MV-4-11 (cell line): ENCODE data around the gene CPLX1.

Experiments used
- DNase-seq: peaks from one replicate; lab custom pipeline; 2025; lab: John Stamatoyannopoulos, UW

Gene CPLX1

GRCh38 chr4:825971-826330 lies at the start of gene CPLX1:
Gene CPLX1, minus strand, starts transcription at chr4:826129. Its CDS starts 1,607 bp downstream, at chr4:824522.
- DNase-seq = no peak

DNA sequence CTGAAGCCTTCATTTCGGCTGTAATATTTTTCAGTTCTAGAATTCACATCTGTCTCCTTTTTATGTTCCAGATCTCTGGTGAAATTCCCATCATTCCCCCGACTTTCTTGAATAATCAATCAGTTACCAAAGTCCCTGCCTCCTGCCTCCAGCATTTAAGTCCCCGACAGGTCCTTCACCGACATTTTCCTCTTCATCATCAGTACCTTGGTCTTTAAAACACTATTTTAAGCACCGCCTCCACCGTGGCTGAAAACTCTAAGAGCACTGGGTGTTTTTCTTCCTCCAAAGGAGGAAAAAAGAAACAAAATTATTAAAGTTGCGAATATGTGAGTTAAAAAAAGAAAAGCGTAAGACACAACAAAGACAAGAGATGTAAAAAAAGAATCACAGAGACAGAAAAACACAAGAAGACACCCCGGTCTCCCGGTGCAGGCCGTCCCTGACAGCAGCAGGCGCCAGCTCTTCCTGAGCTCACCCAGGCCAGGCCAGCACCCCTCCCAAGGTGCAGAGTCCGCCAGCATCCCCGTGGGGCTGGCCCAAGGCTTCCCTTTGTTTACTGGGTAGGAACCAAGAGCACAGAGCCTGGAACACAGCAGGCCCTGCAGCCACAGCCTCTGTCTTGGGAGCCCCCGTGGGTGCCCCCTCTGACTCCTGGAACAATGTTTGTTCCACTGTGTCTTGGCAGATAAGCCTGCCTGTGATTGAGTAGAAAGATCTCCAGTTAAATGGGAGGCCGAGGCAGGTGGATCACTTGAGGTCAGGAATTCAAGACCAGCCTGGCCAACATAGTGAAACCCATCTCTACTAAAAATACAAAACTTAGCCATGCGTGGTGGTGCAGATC lies 49.3 kb upstream of the CPLX1 start:
- no peak for DNase-seq

DNA sequence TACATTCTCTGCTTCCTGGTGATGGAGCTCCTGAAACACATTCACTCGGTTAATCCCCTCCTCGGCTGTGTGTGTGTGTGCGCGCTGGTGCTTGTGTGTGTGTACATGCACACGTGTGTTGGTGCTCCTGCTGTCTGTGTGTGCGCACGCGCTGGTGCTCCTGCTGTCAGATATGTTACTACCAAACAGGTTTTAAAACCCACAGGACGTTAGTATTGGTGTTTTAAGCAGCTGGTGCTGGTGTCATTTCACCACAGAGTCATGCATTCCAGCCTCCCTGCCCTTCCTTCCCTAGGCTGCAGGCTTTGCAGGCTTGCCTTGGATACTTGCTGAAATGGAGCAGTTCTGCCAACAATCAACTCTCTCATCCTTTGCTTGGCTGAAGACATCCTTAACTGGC lies 48.1 kb upstream of the CPLX1 start:
- DNase-seq = no peak

DNA sequence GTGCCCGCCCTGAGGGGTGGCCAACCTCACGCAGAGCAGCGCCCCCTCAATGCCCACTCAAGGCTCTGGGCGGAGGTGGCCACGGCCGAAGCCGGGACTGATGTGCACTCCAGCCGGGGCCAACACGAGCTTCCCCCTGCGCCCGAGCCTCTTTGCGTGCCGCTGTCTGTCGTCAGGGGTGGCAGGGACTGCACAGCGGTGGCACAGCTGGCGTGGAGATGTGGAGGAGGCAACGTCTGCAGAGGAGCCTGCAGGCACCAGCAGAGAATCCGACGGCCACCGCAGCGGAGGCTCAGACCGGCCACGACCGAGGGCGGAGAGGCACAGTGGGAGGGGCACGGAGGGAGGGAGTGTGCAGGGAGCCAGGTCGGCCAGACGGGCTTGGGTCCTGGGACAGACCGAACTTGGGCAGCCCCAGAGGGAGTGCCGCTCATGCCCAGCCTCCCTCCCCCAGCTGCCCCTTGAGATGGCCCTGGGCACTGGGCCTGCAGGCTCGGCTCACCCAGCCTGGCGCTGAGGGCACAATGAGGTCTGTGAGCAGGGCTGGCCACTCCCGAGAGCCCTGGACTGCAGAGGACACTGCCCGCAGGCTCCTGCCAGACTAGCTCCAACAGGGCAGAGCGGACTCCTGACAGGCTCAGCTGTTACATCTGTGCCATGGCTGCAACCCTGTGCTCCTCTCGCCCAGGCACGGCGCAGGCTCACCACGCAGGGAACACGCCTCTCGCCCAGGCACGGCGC lies 46.5 kb upstream of the CPLX1 start:
- DNase-seq = no peak

DNA sequence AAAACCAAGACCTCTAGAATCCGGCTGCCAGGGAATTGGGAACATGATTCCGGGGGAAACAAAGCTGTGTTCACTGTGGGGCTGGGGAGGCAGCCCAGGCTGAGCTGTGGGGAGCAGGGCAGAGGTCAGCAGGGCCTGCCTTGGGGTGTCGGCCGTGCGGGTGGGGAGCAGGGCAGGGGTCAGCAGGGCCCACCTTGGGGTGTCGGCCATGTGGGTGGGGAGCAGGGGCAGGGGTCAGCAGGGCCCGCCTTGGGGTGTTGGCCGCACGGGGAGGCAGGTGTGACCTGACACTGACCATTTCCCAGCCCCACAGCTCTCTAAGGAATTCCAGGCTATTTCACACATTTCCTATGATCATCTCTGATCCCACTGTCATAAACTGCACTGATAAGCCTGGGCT lies 45.6 kb upstream of the CPLX1 start:
- no peak for DNase-seq

DNA sequence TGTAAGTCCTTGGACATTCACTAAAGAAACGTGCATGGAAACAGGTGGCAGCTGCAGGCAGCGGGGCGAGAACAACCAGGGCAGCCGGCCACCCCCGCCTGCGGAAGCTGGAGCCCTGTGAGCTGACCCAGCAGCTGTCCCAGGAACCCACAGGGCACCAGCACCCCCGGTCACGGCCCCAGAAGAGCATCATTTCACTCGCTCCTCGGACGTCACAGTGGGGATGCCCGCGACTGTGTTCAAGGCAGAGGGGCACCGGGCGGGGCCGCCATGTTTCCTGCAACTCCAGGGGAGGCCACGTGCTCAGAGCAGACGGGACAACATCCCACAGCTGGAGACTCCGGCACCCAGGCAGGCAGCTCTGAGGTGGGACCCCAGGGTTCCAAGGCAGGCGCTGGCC lies 45.0 kb upstream of the CPLX1 start:
- DNase-seq = no peak

- no peak for DNase-seq
These were observed 43.8 kb upstream of the CPLX1 start for GRCh38 chr4:869776-870175.

GRCh38 chr4:868421-868820 lies 42.5 kb upstream of the CPLX1 start:
- no peak for DNase-seq

GRCh38 chr4:867526-868250 lies 41.8 kb upstream of the CPLX1 start:
- DNase-seq = no peak

DNA sequence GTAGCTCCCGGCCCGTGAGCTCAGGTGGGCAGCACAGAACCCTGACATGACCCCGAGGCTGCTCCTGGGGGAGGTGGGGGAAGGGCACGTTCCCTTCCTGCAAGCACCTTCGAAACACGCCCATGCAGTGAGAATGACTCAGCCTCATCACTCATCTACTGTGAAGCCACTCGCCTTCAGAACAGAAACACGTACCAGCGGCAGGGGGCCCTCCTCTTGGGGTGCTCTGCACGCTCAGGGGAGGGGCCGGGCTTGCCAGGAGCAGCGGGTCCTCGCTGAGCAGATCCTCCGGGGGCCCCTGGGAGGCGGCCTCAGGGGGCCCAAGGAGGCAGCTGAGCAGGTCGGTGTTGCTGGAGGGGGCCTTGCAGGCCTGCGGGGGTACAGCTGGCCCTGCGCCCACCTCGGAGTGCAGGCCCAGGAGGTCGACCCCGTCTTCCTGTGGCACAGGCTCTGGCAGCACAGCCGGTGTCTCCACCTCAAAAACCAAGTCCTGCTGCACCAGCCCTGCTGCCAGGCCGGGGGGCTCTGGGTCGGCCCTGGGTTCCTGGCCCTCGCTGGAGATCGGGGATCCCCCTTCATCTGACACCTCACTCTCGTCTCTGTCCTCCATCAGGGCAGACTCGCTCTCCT lies 40.9 kb upstream of the CPLX1 start:
- DNase-seq = no peak

- DNase-seq = no peak
These were observed 40.3 kb upstream of the CPLX1 start for GRCh38 chr4:866068-866760.

GRCh38 chr4:865572-865971 lies 39.6 kb upstream of the CPLX1 start:
- no peak for DNase-seq

GRCh38 chr4:865121-865465 lies 39.2 kb upstream of the CPLX1 start:
- DNase-seq = no peak

GRCh38 chr4:864456-865120 lies 38.7 kb upstream of the CPLX1 start:
- no peak for DNase-seq

- no peak for DNase-seq
These were observed 34.6 kb upstream of the CPLX1 start for GRCh38 chr4:860561-860960.

DNA sequence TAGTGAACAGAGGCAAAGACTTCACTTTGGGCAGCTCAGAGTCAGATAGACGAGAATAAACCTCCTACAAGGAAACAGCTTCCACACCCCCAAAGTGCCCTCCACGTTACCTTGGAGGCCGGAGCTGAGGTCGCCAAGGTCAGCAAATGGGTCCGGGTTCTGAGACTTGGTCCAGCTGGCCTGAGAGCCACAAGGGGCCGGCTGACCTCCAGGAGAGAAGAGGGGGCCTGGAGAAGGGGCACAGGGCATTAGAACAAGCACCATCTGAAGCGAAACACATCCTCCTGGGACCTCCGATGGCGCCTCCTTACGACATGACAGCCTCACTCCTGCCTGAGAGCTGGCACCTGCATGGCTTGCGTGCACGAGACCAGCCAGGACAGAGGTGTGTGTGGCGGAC lies 33.6 kb upstream of the CPLX1 start:
- no peak for DNase-seq

GRCh38 chr4:858831-859451 lies 33.0 kb upstream of the CPLX1 start:
- DNase-seq = no peak

- no peak for DNase-seq
These were observed 32.1 kb upstream of the CPLX1 start for GRCh38 chr4:858041-858481.

DNA sequence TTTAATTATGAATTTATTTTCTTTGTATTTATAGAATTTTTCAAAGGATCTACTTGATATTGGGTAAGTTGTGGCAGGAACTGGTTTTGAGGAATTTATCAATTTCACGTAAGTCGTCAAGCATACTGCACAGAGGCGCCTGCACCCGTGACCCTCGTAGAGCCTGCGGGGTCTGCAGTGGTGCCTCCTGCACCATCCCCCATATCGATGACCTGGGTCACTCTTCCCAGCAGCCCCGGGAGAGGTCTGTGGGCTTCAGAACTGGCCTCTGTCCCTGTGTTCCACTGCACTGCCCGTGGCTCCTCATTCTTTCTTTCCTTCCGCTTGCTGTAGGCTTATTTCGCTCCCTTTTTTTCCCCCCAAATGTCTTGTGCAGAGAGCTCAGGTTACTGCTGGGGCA lies 31.5 kb upstream of the CPLX1 start:
- DNase-seq = no peak

GRCh38 chr4:856225-856901 lies 30.4 kb upstream of the CPLX1 start:
- DNase-seq = no peak
